ENCODE data around the gene IL17RD.

IL17RD gene

DNA sequence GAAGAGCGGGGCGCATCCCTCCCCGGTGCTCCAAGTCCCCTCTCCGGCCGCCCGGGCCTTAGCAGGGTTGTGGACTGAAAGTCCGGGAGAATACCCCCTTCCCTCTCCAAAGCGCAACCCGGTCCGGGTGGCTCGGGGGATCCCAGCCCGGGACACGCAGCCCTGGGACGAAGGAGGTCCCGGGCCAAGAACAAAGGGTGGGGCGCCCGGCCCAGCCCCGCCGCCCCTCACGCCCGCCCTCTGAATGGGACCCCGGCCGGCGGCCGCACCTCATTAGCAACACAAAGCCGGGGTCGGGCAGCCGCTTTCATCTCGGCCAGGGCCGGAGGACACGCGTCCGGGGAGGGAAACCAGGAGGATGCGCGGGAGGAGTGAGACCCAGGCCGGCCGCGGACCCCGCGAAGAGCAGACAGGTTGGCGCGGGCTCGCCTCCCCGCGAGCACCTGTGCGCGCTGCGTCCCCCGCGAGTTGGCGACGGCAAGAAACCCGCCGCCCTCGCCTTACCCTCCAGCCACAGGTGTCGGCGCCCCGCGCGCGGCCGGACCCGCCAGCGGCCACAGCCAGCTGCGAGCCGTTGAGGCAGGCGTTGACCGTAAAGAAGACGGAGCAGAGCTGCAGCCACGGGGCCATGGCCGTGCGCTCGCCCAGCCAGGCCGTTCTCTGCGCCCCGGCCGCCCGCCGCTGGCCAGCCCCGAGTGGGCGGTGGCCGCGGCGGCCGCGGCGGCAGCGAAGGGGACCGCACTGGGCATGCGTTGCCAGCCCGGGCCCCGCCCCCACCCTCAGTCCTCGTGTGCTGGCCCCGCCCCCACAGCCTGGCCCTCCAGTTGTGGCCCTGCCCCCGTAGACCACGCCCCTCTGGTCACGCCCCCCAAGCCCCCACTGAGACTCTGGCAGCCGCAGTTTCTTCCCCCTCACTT is at the start of gene IL17RD:
Gene IL17RD, minus strand, starts transcription at position 697 of the 917 bp plus-strand sequence. Its CDS starts 67 bp downstream, at position 630.
- TF ChIP-seq, protein P1, sequence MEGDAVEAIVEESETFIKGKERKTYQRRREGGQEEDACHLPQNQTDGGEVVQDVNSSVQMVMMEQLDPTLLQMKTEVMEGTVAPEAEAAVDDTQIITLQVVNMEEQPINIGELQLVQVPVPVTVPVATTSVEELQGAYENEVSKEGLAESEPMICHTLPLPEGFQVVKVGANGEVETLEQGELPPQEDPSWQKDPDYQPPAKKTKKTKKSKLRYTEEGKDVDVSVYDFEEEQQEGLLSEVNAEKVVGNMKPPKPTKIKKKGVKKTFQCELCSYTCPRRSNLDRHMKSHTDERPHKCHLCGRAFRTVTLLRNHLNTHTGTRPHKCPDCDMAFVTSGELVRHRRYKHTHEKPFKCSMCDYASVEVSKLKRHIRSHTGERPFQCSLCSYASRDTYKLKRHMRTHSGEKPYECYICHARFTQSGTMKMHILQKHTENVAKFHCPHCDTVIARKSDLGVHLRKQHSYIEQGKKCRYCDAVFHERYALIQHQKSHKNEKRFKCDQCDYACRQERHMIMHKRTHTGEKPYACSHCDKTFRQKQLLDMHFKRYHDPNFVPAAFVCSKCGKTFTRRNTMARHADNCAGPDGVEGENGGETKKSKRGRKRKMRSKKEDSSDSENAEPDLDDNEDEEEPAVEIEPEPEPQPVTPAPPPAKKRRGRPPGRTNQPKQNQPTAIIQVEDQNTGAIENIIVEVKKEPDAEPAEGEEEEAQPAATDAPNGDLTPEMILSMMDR (IDR thresholded peaks at IDR 0.05; ENCODE audit: control insufficient read depth, extremely low read depth, insufficient read depth) = no peak
- H3K4me3 ChIP-seq (ENCODE audit: low read depth, low read length) = peak within 1 kb of the TSS; percentile 57
- DNase-seq (ENCODE audit: low read depth) = no peak

DNA sequence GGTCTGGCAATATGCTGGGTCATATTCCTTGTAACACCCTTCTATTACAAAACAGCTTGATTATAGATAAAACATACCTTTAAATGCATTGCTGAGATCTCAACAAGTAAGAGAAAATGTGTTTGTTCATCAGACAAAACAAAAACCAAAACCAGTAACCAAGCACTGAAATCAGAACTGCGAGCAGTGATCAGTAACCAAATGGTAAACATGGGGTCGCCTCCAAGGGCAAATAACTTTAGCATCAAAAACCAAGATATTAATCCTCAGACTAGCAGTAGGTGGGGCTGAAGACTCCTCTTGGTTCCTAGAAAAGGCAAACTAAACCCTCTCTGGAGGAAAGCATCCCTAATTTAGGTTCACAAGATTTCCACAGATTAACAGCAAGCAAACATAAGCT is 41.3 kb upstream of the IL17RD start:
- H3K4me3 ChIP-seq (ENCODE audit: low read depth, low read length) = no peak overlapping the region
- DNase-seq (ENCODE audit: low read depth) = no peak
- TF ChIP-seq, protein P1 (IDR thresholded peaks at IDR 0.05; ENCODE audit: control insufficient read depth, extremely low read depth, insufficient read depth) = no peak

DNA sequence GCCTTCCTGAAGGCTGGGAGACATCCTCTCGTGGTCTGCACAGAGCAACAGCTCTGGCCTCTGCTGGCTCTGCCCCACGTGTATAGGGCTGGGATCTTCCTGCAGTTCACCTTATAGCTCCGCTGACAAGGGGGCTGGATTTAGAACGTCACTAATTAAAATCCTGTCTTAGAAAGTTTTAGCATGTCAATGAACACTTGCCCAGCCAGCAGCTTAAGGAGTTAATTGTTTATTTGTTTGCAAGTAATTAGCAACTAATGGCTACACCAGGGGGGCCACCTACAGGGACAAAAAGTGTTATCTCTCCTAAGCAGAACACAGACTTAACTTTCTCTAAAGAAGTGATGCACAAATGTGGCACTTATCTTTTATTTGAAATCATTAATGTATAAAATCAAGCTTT is 34.7 kb upstream of the IL17RD start, which contains the start of gene HESX1:
Gene HESX1, minus strand, starts transcription at position 84 of the 403 bp plus-strand sequence. Its CDS starts 60 bp downstream, at position 24.
- H3K4me3 ChIP-seq (ENCODE audit: low read depth, low read length) = no peak within 1 kb of the TSS
- TF ChIP-seq, protein P1 (IDR thresholded peaks at IDR 0.05; ENCODE audit: control insufficient read depth, extremely low read depth, insufficient read depth) = no peak
- no peak for DNase-seq (ENCODE audit: low read depth)

DNA sequence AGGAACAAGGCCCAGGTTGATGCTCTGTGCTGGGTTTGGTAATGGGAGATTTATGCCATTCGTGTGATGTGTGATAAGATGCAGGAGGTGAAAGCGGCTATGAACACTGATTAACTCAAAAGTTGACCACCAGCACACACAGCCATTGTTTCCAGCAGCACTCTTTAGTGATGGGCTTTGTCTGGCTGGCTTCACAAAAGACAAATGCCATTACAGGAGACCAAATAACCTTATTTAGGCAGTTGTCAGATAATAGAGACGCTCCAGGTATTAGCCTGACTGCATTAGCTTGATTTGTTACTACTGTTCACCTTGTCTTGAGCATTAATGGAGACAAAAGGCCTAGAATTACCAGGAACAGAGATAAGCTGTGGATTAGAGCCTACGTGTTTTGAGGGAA is 29.5 kb upstream of the IL17RD start:
- DNase-seq (ENCODE audit: low read depth) = no peak
- TF ChIP-seq, protein P1 (IDR thresholded peaks at IDR 0.05; ENCODE audit: control insufficient read depth, extremely low read depth, insufficient read depth) = no peak
- H3K4me3 ChIP-seq (ENCODE audit: low read depth, low read length) = no peak overlapping the region

DNA sequence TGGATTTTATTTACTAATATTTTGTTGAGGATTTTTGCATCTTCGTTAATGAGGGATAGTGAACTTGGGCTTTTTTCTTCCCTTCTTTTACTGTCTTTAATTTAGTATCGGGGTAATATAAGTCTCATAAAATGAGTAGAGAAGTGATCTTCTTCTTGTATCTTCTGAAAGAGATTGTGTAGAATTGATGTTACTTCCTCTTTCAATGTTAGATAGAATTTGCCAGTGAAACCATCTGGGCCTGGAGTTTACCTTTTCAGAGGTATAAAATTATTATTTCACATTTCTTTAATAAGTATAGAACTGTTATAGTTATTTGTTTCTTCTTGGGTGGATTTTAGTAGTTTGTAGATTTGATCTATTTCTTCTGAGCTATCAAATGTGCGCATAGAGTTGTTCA is 26.9 kb upstream of the IL17RD start:
- TF ChIP-seq, protein P1 (IDR thresholded peaks at IDR 0.05; ENCODE audit: control insufficient read depth, extremely low read depth, insufficient read depth) = no peak
- no peak for DNase-seq (ENCODE audit: low read depth)
- H3K4me3 ChIP-seq (ENCODE audit: low read depth, low read length) = no peak overlapping the region

DNA sequence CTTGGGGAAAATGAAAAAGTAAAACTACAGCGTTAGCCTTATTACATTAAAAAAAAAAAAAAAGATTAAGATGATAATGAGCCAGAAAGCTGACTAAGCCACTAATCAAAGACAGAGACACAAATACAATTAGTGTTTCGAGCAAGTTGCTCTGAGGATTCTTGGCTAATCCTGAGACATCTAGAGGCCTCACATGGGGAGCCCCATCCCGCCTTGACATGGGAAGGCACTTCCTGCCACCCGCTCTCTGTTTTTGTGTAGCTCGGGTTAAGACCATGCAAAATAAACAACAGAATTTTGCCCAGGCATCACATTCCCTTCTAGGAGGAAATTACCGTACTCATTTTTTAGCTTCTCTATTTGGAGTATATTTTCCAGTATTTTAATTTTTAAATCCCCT is 19.4 kb upstream of the IL17RD start:
- DNase-seq (ENCODE audit: low read depth) = no peak
- TF ChIP-seq, protein P1 (IDR thresholded peaks at IDR 0.05; ENCODE audit: control insufficient read depth, extremely low read depth, insufficient read depth) = no peak
- no peak overlapping the region for H3K4me3 ChIP-seq (ENCODE audit: low read depth, low read length)
